Gastroesophageal sphincter (tissue), 3 donors: ENCODE data around the gene IDNK.

ENCODE experiments used
- CTCF ChIP-seq, 4 experiments: fragments of 200-600 bp in 2 of 4; fragments of 450-650 bp in 2 of 4; sonication (generic) in 1 of 4; IDR thresholded peaks; one replicate each; pipeline ENCODE4 v1.5.1; 2017 to 2019; ENCODE audit warnings: antibody characterized with exemption in 4 of 4, mild to moderate bottlenecking in 2 of 4, moderate library complexity in 2 of 4
- POLR2A ChIP-seq, 2 donors: fragments of 450-650 bp; IDR thresholded peaks; one replicate each; pipeline ENCODE4 v1.6.1; 2017; ENCODE audit warnings: antibody characterized with exemption in 2 of 2, mild to moderate bottlenecking in 2 of 2, moderate library complexity in 1 of 2

GRCh38 chr9:83583151-83584014 lies 39.6 kb upstream of the IDNK start:
- TF ChIP-seq POLR2A (IDR thresholded peaks at IDR 0.05), result no peak
- TF ChIP-seq CTCF (IDR thresholded peaks at IDR 0.05), result peak; percentile 57 to 75 (median 68)
